Stromal cell of bone marrow (primary cell): ENCODE results near the gene DTNBP1.

ENCODE experiments used
- DNase-seq: peaks from one replicate; pipeline ENCODE4 v3.0.0-alpha.2; 2012; ENCODE audit warnings: low read depth

DTNBP1 gene

GRCh38 chr6:15515226-15515625 lies 147.6 kb downstream of the DTNBP1 start:
- DNase-seq = no peak

DNA sequence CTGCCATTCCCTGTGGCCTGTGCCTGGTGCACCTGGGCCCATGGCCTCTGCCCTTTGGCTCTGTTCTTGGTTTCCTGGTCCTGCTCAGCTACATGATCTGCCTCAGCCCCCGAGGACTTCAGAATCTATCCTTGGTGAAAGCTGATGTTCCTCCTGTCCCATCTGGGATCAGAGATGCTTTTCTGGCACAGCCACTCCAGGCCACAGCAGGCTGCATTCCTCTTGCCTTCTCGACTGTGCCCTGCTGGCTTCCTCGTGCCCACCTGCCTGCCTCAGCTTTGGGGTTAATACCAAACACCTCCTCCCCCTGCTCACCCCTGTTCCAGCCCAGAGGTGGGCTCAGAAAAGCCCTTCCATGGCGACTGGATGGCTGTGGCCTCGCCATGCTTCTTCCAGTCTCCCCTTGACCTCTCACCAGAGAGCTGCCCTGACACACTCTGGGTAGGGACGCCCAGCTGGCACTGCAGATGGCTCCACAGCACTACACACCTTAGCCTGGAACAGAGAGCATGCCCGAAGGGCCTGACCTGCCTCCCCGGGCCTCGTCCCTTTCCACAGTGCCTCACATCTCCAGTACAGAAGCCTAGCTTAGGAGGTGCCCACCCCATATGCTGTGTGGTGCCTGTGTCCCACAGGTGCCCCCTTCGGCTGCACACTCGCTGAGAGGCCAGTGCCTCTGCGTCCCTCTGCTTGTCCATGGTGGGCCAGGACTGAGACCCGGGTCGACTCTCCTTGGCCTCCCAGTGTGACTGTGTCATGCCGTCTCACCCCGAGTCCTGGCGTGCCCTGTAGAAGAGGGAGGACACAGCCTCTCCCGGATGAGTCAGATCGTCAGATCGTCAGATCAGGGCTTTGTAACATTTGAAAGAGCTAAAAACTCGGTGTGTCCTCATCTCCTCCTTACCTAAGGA lies 148.8 kb downstream of the DTNBP1 start:
- DNase-seq = no peak

GRCh38 chr6:15513131-15513771 lies 149.6 kb downstream of the DTNBP1 start:
- DNase-seq = no peak

DNA sequence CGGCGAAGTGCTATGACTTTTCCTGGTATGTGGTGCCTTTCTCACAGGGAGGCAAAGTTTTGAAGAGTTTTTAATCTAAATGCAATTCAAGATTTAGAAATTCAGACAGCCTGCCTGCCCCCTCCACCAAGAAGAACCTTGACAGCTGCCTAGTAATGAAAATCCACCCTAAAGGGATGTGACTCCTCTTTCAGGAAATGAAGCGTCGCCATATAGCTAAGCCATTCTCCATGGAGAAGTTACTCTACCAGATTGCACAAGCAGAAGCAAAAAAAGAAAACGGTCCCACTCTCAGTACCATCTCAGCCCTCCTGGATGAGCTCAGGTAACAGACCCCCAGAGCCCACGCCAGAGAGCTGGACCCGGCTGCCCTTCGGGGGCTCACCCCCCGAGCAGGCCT lies 150.1 kb downstream of the DTNBP1 start:
- no peak for DNase-seq

DNA sequence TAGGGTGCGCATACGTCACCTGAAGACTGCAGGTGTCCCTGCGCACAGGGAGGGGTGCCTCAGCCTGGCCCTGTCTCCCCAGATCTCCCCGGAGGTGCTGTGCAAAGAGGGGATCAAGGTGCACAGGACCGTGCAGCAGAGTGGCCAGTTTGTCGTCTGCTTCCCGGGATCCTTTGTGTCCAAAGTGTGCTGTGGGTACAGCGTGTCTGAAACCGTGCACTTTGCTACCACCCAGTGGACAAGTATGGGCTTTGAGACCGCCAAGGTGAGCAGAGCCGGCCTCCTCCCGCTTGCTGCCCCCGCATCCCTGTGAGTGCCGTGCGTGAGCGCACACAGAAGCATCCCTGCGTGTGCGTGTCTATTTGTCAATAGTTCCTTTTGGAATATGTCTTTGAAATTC lies 150.7 kb downstream of the DTNBP1 start:
- DNase-seq = no peak

DNA sequence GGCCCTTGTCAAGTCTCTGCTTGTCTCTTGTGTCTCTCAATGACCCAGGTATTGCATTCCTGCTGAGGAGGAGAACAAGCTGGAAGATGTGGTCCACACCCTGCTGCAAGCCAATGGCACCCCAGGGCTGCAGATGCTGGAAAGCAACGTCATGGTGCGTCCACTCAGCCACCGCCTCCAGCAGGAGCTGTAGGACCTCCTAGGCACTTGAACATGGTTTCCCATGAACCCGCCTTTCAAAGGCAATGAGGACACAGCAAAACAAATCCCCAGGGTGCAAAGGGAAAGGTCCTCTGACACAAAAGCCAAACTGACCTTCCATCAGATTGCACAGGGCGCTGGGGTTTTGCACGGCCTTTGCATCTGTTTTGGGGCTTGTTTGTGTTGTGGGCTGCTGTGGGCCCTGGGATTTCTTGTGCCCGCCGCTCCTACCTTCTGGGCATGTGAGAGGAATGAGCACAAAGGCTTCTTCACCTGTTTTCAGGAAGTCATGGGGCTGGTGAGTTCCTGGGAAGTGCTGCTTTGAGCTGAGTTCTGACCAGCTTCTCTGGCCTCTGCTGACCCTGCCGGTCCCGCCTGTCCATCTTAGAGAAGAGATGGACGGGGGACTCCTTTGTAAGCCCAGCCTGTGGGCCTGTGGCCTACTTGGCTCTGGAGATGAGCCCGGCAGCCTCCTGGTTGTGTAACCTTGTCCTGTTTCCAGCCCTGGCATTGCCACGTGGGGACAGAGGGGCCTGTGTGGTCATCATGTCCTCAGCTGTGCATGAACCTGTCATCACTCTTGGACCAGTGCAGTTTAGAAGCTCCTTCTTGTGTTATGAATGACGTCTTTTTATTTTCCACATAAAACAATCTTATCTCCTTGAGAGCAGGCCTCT lies 151.3 kb downstream of the DTNBP1 start:
- DNase-seq = no peak

- no peak for DNase-seq
Measured at GRCh38 chr6:15510536-15511247, 152.1 kb downstream of the DTNBP1 start.

DNA sequence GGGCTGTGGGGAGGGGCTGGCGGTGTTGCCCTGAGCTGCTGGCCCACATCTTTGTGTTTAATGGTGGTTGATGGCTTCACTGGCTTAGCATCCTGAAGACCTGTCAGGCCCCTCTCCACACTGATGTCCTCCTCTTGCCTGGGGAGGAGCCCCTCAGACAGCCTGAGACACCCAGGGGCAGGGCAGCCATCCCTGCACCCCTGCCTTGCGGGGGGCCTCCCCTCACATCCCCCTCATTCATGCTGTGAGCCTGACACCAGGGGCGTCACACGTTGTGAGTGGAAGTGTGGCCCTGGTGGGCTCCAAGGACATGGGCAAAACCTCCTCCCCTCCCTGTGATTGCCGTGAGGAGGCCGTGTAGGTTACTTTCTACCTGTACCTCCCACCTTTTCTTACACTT lies 152.7 kb downstream of the DTNBP1 start:
- no peak for DNase-seq

- DNase-seq = no peak
Measured at GRCh38 chr6:15509335-15509933, 153.4 kb downstream of the DTNBP1 start.

GRCh38 chr6:15508931-15509330 lies 153.9 kb downstream of the DTNBP1 start:
- no peak for DNase-seq

DNA sequence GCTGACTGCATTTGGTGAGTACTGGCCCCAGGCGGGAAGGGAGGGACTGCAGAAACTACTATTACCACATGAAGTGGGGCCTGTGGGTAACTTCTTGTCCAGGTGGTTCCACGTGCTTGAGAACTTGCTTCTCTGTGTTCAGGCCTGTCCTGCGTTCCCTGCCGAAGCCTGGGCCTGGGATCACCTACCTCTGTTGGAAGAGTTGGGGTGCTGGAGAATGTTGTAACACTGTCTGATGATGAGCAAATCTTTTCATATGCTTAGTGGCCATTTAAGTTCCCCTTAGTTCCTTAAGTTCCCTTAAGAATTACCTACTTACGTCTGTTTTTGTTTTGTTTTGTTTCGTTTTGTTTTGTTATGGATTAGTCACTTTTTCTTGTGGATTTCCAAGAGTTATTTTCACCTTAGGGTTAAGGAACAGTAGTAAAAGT lies 154.4 kb downstream of the DTNBP1 start:
- DNase-seq = no peak

DNA sequence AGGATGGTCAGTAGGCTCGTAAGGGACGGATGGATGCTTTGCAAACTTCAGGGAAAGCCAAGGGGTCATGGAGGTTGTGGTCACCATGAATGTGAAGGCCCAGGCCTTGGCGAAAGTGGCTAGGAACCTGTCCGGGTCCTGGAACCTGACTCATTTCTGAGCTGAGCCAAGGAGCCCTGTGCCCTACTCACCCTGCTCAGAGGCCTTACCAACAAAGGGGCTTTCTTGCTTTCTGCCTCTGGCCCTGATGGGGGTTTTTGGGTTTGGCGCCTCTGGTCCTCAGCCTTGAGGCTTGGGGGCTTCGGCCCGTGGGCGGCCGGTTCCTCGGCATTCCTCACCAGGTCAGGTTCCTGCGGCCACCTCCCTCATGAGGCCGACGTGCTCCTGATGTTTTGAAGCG lies 155.1 kb downstream of the DTNBP1 start:
- DNase-seq = no peak

- no peak for DNase-seq
Measured at GRCh38 chr6:15507221-15507620, 155.6 kb downstream of the DTNBP1 start.

GRCh38 chr6:15506066-15506465 lies 156.8 kb downstream of the DTNBP1 start:
- no peak for DNase-seq

DNA sequence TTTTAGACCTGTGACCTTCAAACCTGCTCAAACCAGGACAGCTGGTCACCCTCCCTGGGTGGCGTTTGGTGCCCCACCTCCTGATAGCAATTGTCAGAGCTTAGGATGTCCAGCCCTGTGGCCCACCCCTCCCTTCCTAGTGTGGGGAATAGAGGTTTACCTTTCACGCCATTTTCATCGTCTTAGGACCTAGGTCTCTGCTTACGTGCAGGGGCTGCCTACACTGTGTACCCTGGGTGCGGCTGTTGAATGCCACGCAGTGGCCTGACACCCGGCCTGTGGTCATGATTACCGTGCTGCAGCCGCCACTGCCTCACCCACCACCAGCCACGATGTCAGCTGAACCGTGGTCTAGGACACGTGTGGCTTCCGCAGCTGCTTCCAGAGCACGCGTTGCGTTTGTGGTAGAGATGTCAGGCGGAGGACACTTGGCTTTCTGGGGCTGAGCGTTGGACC lies 157.3 kb downstream of the DTNBP1 start:
- DNase-seq = no peak

DNA sequence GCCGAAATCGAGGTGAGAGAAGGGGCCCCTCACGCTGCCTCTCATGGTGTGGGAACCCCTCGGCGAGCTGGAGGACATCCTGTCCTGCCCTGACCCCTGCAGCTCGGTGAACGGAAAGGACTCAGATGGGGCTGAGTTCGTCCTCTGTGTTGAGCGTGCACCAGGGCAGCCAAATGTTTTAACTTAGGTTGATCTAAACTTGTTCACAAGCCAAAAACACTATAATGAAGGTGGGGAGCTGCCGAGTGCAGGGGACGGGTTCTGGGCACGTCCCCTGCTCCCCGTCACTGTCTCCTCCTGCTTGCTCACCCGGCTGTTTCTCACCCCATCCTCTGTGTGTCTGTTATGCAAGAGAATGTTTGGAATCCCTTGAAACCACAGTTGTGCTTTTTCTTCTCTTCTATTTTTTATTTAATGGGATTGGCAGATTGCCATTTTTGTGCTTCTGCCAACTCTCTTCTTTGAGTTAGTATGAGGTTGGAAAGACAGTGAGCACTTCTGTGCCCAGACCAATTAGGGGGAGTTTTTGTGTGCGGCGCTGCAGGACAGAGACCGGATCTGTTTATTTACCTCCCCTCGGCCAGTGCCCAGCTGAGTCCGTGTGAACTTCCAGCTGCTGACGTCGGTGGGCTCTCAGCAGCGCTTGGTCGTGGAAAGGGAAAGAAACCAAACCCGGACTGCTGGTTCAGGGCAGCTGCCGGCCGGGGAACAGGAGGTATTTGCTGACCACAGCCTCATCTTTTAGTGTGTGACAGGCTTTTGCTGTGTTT lies 158.1 kb downstream of the DTNBP1 start:
- peak; percentile 94 for DNase-seq

GRCh38 chr6:15504040-15504495 lies 158.8 kb downstream of the DTNBP1 start:
- no peak for DNase-seq

- DNase-seq = no peak
Measured at GRCh38 chr6:15503346-15503680, 159.5 kb downstream of the DTNBP1 start.

DNA sequence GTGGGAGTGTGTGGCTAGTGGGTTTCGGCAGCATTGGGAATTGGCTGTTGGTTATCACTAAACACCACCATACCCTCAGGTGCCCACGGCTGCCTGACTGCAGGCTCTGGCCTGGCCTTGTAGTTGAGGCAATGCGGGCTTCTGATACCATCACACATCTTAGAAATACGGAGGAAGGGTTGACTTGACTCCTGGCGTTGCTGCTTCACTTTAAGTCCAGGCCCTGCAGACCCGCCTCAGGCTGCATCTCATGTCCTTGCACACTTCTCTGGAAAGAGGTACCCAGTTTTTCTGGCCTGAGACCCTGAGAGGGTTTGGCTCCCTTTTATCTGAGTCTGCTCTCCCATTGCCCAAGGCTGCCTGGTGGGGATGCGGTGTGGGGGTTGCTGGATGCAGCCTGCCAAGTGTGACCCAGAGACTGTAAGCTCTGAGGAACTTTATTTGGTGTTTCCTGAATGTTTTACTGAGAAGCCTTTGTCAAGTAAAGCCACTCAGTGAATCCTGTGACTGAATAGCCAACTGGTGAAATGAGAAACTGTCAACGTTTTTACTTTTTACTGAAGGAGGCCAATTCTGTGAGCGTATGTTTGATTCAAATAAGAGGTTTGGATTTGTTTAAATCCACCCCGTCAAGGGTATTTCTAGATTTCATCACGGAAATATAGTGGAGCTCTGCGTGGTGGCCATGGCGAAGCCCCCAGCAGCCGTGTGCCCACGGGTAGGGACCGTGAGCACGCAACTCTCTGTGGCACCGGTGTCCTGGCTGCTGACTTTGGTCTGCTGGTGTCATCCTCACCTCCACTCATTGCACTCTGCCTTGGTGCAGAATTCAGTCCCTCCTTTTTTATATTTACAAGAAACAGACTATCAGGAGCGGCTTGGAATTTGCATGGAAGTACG lies 160.1 kb downstream of the DTNBP1 start:
- DNase-seq = no peak
